IMR-90 (cell line): Measurements from ENCODE around the gene RASGEF1C.

Source experiments
- CEBPB ChIP-seq: IDR thresholded peaks from 2 replicates; pipeline ENCODE4 v1.6.1; 2012; ENCODE audit warnings: low read depth, low read length, improper control_type of control experiment
- CHD1 ChIP-seq: IDR thresholded peaks from 2 replicates; pipeline ENCODE4 v1.6.1; 2012; ENCODE audit warnings: low read depth, low read length, improper control_type of control experiment
- CTCF ChIP-seq: conservative IDR thresholded peaks from 2 replicates; pipeline ENCODE4 v1.5.1; 2012; ENCODE audit warnings: mild to moderate bottlenecking, low read depth, low read length, improper control_type of control experiment
- ELK1 ChIP-seq: fragments of 150-350 bp; IDR thresholded peaks from 2 replicates; pipeline ENCODE4 v1.6.1; 2016; ENCODE audit warnings: low read depth, mild to moderate bottlenecking, low read length, moderate library complexity, borderline replicate concordance
- FOS ChIP-seq: fragments of 150-350 bp; IDR thresholded peaks from 2 replicates; pipeline ENCODE4 v1.6.1; 2016; ENCODE audit warnings: low read depth, low read length
- MXI1 ChIP-seq: IDR thresholded peaks from 2 replicates; pipeline ENCODE4 v1.6.1; 2012; ENCODE audit warnings: low read depth, mild to moderate bottlenecking, low read length, moderate library complexity, borderline replicate concordance
- POLR2A ChIP-seq: IDR thresholded peaks from 2 replicates; pipeline ENCODE4 v1.6.1; 2012; ENCODE audit warnings: mild to moderate bottlenecking, low read depth, low read length
- RAD21 ChIP-seq: IDR thresholded peaks from 2 replicates; pipeline ENCODE4 v1.6.1; 2012; ENCODE audit warnings: low read length, improper control_type of control experiment
- RCOR1 ChIP-seq: IDR thresholded peaks from 2 replicates; pipeline ENCODE4 v1.6.1; 2012; ENCODE audit warnings: mild to moderate bottlenecking, low read length, improper control_type of control experiment; ENCODE audit not compliant: insufficient replicate concordance
- RFX5 ChIP-seq: IDR thresholded peaks from 2 replicates; pipeline ENCODE4 v1.8.0; 2012; ENCODE audit warnings: low read depth, mild to moderate bottlenecking, low read length, moderate library complexity
- SMC3 ChIP-seq: fragments of 150-350 bp; IDR thresholded peaks from 2 replicates; pipeline ENCODE4 v1.6.1; 2016; ENCODE audit warnings: low read depth, mild to moderate bottlenecking, antibody characterized with exemption, low read length, moderate library complexity
- USF2 ChIP-seq: fragments of 150-350 bp; IDR thresholded peaks from 2 replicates; pipeline ENCODE4 v1.6.1; 2017; ENCODE audit warnings: mild to moderate bottlenecking, antibody characterized with exemption, low read length, low read depth

- TF ChIP-seq CTCF (no peak), FOS (no peak), POLR2A (no peak), SMC3 (no peak), MXI1 (no peak), RFX5 (no peak), CEBPB (no peak), CHD1 (no peak), ELK1 (no peak), RCOR1 (no peak), USF2 (no peak), RAD21 (no peak)
Measured at GRCh38 chr5:180160789-180161188, 48.2 kb downstream of the RASGEF1C start.
